HuH-7.5 (cell line): ENCODE results near the gene MBOAT1.

Experiments used
- DNase-seq: peaks from one replicate; pipeline ENCODE4 v3.0.0; 2011; ENCODE audit warnings: low spot score

MBOAT1 gene

GRCh38 chr6:20105838-20106237 is 106.4 kb downstream of the MBOAT1 start:
- DNase-seq, result no peak

GRCh38 chr6:20104696-20105095 is 107.6 kb downstream of the MBOAT1 start:
- no peak for DNase-seq

GRCh38 chr6:20102397-20103073 is 109.7 kb downstream of the MBOAT1 start:
- no peak for DNase-seq

GRCh38 chr6:20099156-20099555 is 113.1 kb downstream of the MBOAT1 start:
- DNase-seq, result no peak

- no peak for DNase-seq
These were observed 113.9 kb downstream of the MBOAT1 start for GRCh38 chr6:20098267-20098876.

GRCh38 chr6:20096536-20096935 is 115.7 kb downstream of the MBOAT1 start:
- DNase-seq, result no peak

- no peak for DNase-seq
These were observed 116.8 kb downstream of the MBOAT1 start for GRCh38 chr6:20095436-20095835.

GRCh38 chr6:20092071-20092566 is 120.2 kb downstream of the MBOAT1 start:
- DNase-seq, result no peak

GRCh38 chr6:20086992-20087391 is 125.3 kb downstream of the MBOAT1 start:
- DNase-seq, result no peak

- DNase-seq, result no peak
These were observed 126.5 kb downstream of the MBOAT1 start for GRCh38 chr6:20085817-20086216.

GRCh38 chr6:20084411-20084810 is 127.9 kb downstream of the MBOAT1 start:
- DNase-seq, result no peak

- no peak for DNase-seq
These were observed 140.3 kb downstream of the MBOAT1 start for GRCh38 chr6:20071998-20072397.

- DNase-seq, result no peak
These were observed 142.2 kb downstream of the MBOAT1 start for GRCh38 chr6:20070047-20070446.

GRCh38 chr6:20069021-20069522 is 143.2 kb downstream of the MBOAT1 start:
- no peak for DNase-seq

- DNase-seq, result no peak
These were observed 143.8 kb downstream of the MBOAT1 start for GRCh38 chr6:20068421-20068988.

GRCh38 chr6:20061952-20062351 is 150.3 kb downstream of the MBOAT1 start:
- no peak for DNase-seq

GRCh38 chr6:20060252-20060651 is 152.0 kb downstream of the MBOAT1 start:
- DNase-seq, result no peak

- DNase-seq, result no peak
These were observed 153.4 kb downstream of the MBOAT1 start for GRCh38 chr6:20058912-20059311.

- no peak for DNase-seq
These were observed 154.0 kb downstream of the MBOAT1 start for GRCh38 chr6:20058121-20058905.

GRCh38 chr6:20056350-20056992 is 155.8 kb downstream of the MBOAT1 start:
- DNase-seq, result no peak

GRCh38 chr6:20055916-20056315 is 156.4 kb downstream of the MBOAT1 start:
- no peak for DNase-seq
